ENCODE measurements around the gene ZNF296. TPM values are rescaled to one million over a fixed set of nuclear protein-coding genes. Genes with fewer than 3 reads are reported as not detected.

ZNF296 gene
- total RNA-seq, 4 donors from 2014 or later = 0.27 TPM; not detected in 3

DNA sequence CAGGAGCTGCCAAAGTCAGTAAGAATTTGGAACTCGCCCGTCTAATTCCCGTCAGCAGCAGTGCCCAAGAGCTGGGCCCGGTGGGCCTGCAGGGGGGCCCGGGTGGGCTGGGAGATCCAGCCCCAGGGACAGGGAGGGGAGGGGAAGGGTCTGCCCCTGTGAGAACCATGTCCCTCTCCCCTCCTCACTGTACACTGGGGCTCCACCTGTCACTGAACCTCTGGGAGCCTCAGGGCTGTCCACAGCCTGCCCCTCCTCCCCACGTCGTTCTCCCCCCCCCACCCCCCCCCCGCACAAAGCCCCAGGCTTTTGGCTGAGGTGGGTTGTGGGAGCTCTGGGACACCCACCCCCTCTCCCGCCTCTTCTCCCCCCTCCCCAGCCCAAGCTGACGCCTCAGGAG, 8.2 kb downstream of the ZNF296 start:
- no peak overlapping the region for H3K4me3 ChIP-seq
- H3K27me3 ChIP-seq = no peaks in the 10 kb centered on the region
- no peak for TF ChIP-seq POLR2A (IDR thresholded peaks at IDR 0.05)
- TF ChIP-seq, protein P1, sequence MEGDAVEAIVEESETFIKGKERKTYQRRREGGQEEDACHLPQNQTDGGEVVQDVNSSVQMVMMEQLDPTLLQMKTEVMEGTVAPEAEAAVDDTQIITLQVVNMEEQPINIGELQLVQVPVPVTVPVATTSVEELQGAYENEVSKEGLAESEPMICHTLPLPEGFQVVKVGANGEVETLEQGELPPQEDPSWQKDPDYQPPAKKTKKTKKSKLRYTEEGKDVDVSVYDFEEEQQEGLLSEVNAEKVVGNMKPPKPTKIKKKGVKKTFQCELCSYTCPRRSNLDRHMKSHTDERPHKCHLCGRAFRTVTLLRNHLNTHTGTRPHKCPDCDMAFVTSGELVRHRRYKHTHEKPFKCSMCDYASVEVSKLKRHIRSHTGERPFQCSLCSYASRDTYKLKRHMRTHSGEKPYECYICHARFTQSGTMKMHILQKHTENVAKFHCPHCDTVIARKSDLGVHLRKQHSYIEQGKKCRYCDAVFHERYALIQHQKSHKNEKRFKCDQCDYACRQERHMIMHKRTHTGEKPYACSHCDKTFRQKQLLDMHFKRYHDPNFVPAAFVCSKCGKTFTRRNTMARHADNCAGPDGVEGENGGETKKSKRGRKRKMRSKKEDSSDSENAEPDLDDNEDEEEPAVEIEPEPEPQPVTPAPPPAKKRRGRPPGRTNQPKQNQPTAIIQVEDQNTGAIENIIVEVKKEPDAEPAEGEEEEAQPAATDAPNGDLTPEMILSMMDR (IDR thresholded peaks at IDR 0.05) = no peak
- no peaks in the 10 kb centered on the region for H3K36me3 ChIP-seq
- DNase-seq = no peak
- H3K4me1 ChIP-seq = no peaks in the 10 kb centered on the region
- no peaks in the 10 kb centered on the region for H3K9me3 ChIP-seq
- H3K27ac ChIP-seq = no peak overlapping the region
- intact Hi-C loops (cut with DNase I; ENCODE audit: low total_unique reads) = no loop called here

DNA sequence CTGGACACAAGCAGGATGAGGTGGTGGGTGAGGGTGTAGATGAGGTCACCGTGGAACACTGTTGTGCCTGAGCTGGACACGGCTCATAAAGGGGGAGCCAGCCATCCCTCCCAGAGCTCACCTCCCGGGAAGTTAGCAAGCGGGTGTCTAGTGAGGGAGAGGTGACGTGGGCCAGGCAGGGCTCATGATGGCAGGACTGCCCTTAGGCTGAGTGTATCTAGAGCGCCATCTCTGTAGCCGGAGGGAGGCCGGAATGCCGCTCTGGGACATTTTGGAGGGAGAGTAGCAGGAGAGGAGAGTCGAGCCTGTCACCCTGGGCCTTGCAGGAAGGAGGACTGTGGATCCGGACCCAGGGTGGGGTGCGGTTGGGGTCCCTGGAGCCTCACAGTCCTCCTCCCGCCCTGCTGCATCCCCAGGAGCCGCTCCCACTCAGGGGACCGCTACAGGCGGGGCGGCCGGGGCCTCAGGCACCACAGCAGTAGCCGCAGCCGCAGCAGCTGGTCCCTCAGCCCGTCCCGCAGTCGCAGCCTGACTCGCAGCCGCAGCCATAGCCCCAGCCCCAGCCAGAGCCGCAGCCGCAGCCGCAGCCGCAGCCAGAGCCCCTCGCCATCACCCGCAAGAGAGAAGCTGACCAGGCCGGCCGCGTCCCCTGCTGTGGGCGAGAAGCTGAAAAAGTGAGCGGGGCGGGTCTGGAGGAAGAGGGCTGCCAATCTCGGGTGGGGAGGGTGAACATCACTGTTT, 9.2 kb downstream of the ZNF296 start:
- Histone ChIP-seq H3K4me1 (no peaks in the 10 kb centered on the region), H3K4me3 (no peak overlapping the region), H3K36me3 (no peaks in the 10 kb centered on the region), H3K27me3 (no peaks in the 10 kb centered on the region), H3K9me3 (no peaks in the 10 kb centered on the region), H3K27ac (no peak overlapping the region)
- DNase-seq = no peak
- intact Hi-C loops (cut with DNase I; ENCODE audit: low total_unique reads) = no loop called here
- no peak for TF ChIP-seq POLR2A (IDR thresholded peaks at IDR 0.05)
- TF ChIP-seq, protein P1 (IDR thresholded peaks at IDR 0.05) = no peak

DNA sequence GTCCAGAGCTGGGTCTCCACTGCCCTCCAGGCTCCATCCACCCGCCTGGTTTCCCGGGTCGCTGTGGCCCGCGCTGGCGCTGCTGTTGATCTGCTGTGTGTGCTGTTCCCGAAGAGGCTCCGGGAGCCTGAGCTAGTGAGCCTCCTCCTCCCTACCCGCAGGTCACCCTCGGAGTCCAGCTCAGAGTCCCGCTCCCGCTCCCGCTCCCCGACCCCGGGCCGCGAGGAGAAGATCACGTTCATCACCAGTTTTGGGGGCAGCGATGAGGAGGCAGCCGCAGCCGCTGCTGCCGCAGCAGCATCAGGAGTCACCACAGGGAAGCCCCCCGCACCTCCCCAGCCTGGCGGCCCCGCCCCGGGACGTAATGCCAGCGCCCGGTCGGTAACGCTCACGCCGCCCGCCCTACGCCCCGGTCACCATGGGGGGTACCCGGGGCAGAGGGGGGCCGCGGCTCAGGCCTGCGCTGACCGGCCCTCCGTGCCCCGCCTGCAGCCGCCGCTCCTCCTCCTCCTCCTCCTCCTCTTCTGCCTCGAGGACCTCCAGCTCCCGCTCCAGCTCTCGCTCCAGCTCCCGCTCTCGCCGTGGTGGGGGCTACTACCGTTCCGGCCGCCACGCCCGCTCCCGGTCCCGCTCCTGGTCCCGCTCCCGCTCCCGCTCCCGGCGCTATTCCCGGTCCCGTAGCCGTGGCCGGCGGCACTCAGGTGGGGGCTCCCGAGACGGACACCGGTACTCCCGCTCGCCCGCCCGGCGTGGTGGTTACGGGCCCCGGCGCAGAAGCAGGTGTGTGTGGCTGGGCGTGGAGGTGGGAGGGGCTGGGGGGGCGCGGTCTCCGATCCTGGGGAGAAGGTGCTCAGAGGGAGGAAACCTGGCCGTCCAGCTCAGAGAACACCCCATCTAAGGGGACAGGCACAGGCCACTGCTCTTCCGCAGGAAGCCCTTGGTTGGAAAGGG, 12.2 kb downstream of the ZNF296 start:
- no peak for DNase-seq
- H3K27me3 ChIP-seq = no peaks in the 10 kb centered on the region
- no peaks in the 10 kb centered on the region for H3K4me1 ChIP-seq
- no peak overlapping the region for H3K4me3 ChIP-seq
- H3K36me3 ChIP-seq = no peaks in the 10 kb centered on the region
- H3K27ac ChIP-seq = no peak overlapping the region
- intact Hi-C loops (cut with DNase I; ENCODE audit: low total_unique reads) = no loop called here
- H3K9me3 ChIP-seq = no peaks in the 10 kb centered on the region
- TF ChIP-seq, protein P1 (IDR thresholded peaks at IDR 0.05) = no peak
- TF ChIP-seq POLR2A (IDR thresholded peaks at IDR 0.05) = no peak

DNA sequence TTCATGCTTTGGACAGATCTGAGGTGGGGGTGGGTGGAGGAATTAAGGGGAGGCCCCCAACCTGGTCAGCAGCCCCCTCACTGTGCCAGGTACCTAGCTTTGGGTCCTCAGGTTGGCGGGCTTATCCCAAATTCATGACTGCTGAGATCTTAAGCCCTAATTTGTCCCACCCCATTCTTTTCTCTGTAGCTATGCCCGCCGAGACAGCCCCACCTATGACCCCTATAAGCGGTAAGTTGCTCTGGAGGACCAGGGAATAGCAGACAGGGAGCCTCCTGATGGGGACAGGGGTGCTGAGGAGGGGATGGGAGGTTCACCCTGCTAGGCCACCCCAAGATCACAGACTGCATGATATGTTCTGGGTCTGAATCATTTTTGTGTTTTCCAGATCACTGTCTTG, 14.3 kb downstream of the ZNF296 start:
- Histone ChIP-seq H3K4me1 (no peaks in the 10 kb centered on the region), H3K36me3 (no peaks in the 10 kb centered on the region), H3K27ac (no peak overlapping the region), H3K4me3 (no peak overlapping the region), H3K9me3 (no peaks in the 10 kb centered on the region), H3K27me3 (no peaks in the 10 kb centered on the region)
- DNase-seq = no peak
- TF ChIP-seq, protein P1 (IDR thresholded peaks at IDR 0.05) = no peak
- intact Hi-C loops (cut with DNase I; ENCODE audit: low total_unique reads) = no loop called here
